HG02938 (cell line): ENCODE data around the gene ARHGEF1.

ENCODE experiments used
- ATAC-seq: cut with Tn5 transposase; IDR thresholded peaks from one replicate; pipeline ENCODE4 v1.9.1; 2021; ENCODE audit warnings: mild to moderate bottlenecking, moderate library complexity; ENCODE audit not compliant: unreplicated experiment

Gene ARHGEF1

DNA sequence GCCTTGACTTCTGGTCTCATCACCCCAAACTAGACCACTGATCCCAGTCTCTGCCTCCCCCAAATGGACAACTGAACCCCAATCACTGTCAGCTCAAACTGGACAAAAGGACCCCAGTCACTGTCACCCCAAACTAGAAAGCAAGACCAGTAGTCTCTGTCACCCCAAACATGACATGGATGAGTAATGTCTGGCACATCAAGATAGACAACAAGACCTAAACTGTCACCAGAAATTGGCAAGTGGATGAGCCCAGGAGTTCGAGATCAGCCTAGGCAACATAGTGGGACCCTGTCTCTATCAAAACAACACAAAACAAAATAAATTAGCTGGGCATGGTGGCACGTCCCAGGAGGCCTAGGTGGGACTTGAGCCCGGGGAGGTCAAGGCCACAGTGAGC, 64.1 kb downstream of the ARHGEF1 start:
- ATAC-seq, result no peak

DNA sequence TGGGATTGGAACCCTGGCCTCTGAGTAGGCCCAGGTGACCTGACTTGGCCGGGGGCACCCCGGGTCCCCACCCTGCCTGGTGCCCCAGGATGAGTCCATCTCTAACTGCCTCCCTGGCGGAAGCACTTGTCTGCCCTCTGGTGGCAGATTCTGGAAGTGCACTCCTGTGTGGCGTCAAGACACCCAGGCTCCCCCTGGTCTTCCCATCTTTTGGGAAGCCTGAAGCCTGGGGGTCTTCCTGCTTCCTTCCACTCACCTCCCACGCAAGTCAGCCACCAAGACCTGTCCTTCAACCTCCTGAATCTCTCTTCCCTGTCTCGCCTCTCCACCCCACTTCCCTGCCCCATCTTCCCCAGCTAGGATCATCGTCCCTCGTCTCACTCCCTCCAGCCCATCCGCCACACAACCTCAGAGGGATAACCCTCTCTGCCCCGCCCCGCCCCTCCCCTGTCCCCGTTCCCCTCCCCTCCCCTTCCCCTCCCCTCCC, 68.7 kb downstream of the ARHGEF1 start:
- no peak for ATAC-seq

- no peak for ATAC-seq
Observed at GRCh38 chr19:41955521-41955920, 72.5 kb downstream of the ARHGEF1 start.

DNA sequence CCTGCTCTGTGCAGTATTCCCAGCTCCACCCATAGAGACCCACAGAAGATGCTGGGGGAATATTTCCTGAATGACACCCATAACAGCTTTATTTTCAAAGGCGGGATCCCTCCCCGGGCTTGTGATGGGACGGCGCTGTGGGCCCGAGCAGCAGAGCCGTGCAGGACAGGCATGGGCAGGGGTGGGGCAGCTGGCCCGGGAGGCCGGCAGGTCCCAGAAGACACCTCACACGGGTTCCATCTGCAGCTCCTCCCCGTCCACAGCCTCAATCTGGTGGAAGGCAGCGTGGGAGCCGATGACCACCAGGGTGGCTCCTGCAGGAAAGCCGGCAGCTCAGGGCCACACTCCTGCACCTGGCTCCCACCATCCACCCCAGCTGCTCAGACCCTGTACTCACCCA, 73.6 kb downstream of the ARHGEF1 start:
- no peak for ATAC-seq
